GM12878 (cell line): ENCODE measurements around the gene CNN2. TPM values are rescaled to one million over a fixed set of nuclear protein-coding genes. Genes with fewer than 3 reads are reported as not detected.

Source experiments
- ATAC-seq: fragments of 200-7000 bp; cut with Tn5 transposase; 3 replicates; pipeline ENCODE4 v1.9.1; 2020; ENCODE audit warnings: mild to moderate bottlenecking, moderate library complexity
- BruUV-seq: library from RNA; stranded (reverse); fragments of 400-500 nt; replicated peaks from 2 replicates; lab custom pipeline; 2021; lab: Mats Ljungman, UMichigan
- CTCF ChIA-PET: fragments of 300-600 bp; sonication (Branson Sonifier 250); formaldehyde crosslinking; extraction: SDS; loops from one replicate; lab custom pipeline; 2021; ENCODE audit warnings: inconsistent platforms; lab: Yijun Ruan, JAX
- POLR2A ChIA-PET: fragments of 350-600 bp; formaldehyde crosslinking; extraction: SDS; loops from one replicate; lab custom pipeline; 2021; ENCODE audit warnings: inconsistent platforms; lab: Charles Lee
- RAD21 ChIA-PET: fragments of 300-600 bp; sonication (Branson Sonifier 250); formaldehyde crosslinking; loops from one replicate; lab custom pipeline; 2023; ENCODE audit warnings: antibody characterized with exemption; ENCODE audit not compliant: unreplicated experiment; lab: Charles Lee
- SMC1A ChIA-PET: fragments of 300-600 bp; sonication (Branson Sonifier 250); formaldehyde crosslinking; loops from one replicate; lab custom pipeline; 2023; ENCODE audit not compliant: unreplicated experiment, uncharacterized antibody; lab: Charles Lee
- DNase-seq: peaks from one replicate; pipeline ENCODE4 v3.0.0-alpha.2; 2011; ENCODE audit warnings: low read depth, low spot score
- FAIRE-seq: peaks from 3 replicates; lab custom pipeline; 2011; peaks lifted over from hg19 to GRCh38; lab: Jason Lieb, UNC
- H2AFZ ChIP-seq: 2 replicates; pipeline ENCODE4 v1.6.0; 2011; ENCODE audit warnings: low read depth, low read length, control low read depth; ENCODE audit not compliant: control insufficient read depth
- H3K27ac ChIP-seq: 2 replicates; pipeline ENCODE4 v1.5.1; 2011; ENCODE audit warnings: control low read depth; ENCODE audit not compliant: control insufficient read depth, insufficient read depth
- H3K27me3 ChIP-seq, 2 experiments: replicated peaks in 1 of 2; 2 replicates each; pipeline versions ENCODE4 v1.6.0 to v1.6.1; 2011; ENCODE audit warnings: low read length in 1 of 2; ENCODE audit not compliant: control insufficient read depth in 2 of 2, insufficient read depth in 2 of 2
- H3K36me3 ChIP-seq, 2 experiments: 2 replicates each; pipeline ENCODE4 v1.5.1; 2011; ENCODE audit warnings: low read length in 1 of 2; ENCODE audit not compliant: control insufficient read depth in 2 of 2, insufficient read depth in 2 of 2
- H3K4me1 ChIP-seq: 2 replicates; pipeline ENCODE4 v1.6.1; 2011; ENCODE audit warnings: mild to moderate bottlenecking, low read length, moderate library complexity, mixed read lengths; ENCODE audit not compliant: control insufficient read depth, insufficient read depth
- H3K4me2 ChIP-seq: 2 replicates; pipeline ENCODE4 v1.6.0; 2011; ENCODE audit warnings: control low read depth; ENCODE audit not compliant: control insufficient read depth, insufficient read depth
- H3K4me3 ChIP-seq: fragments of 200-600 bp; sonication (generic); 2 replicates; pipeline ENCODE4 v1.5.1; 2016
- H3K79me2 ChIP-seq: 2 replicates; pipeline ENCODE4 v1.6.0; 2011; ENCODE audit warnings: low read length; ENCODE audit not compliant: control insufficient read depth, insufficient read depth
- H3K9ac ChIP-seq: 2 replicates; pipeline ENCODE4 v1.8.0; 2011; ENCODE audit warnings: low read length, control low read depth, mixed read lengths; ENCODE audit not compliant: control insufficient read depth, insufficient read depth
- H3K9me3 ChIP-seq: replicated peaks from 3 replicates; pipeline ENCODE4 v1.5.1; 2011; ENCODE audit warnings: mild to moderate bottlenecking, low read length; ENCODE audit not compliant: control insufficient read depth, insufficient read depth
- H4K20me1 ChIP-seq: 2 replicates; pipeline ENCODE4 v1.6.0; 2011; ENCODE audit not compliant: control insufficient read depth, insufficient read depth
- BCL3 ChIP-seq: IDR thresholded peaks from 2 replicates; pipeline ENCODE4 v1.6.1; 2011; ENCODE audit warnings: borderline replicate concordance, low read depth, mild to moderate bottlenecking, moderate library complexity, low read length; ENCODE audit not compliant: insufficient read depth, poor library complexity, severe bottlenecking
- ELK1 ChIP-seq: IDR thresholded peaks from 2 replicates; pipeline ENCODE4 v1.6.1; 2012; ENCODE audit warnings: low read depth, low read length, improper control_type of control experiment
- HDAC6 ChIP-seq: fragments of 200-600 bp; sonication (generic); IDR thresholded peaks from one replicate; pipeline ENCODE4 v1.8.0; 2017; ENCODE audit warnings: antibody characterized with exemption; ENCODE audit not compliant: unreplicated experiment
- HDGF ChIP-seq: fragments of 450-650 bp; IDR thresholded peaks from 2 replicates; pipeline ENCODE4 v1.6.1; 2016; ENCODE audit warnings: antibody characterized with exemption
- PBX3 ChIP-seq: IDR thresholded peaks from 2 replicates; pipeline ENCODE4 v1.6.1; 2011; ENCODE audit warnings: mild to moderate bottlenecking, low read depth, low read length, moderate library complexity; ENCODE audit not compliant: insufficient replicate concordance
- REST ChIP-seq: IDR thresholded peaks from 2 replicates; pipeline ENCODE4 v1.6.1; 2012; ENCODE audit warnings: mild to moderate bottlenecking, low read depth, low read length
- RFX5 ChIP-seq: IDR thresholded peaks from 2 replicates; pipeline ENCODE4 v1.6.1; 2011; ENCODE audit warnings: low read depth, low read length, improper control_type of control experiment
- SMC3 ChIP-seq: IDR thresholded peaks from 2 replicates; pipeline ENCODE4 v1.6.1; 2011; ENCODE audit warnings: low read length, improper control_type of control experiment, borderline replicate concordance
- ZNF207 ChIP-seq: fragments of 450-650 bp; IDR thresholded peaks from 2 replicates; pipeline ENCODE4 v1.6.1; 2014; ENCODE audit warnings: antibody characterized with exemption, mild to moderate bottlenecking, borderline replicate concordance
- ZNF592 ChIP-seq: fragments of 450-650 bp; IDR thresholded peaks from 2 replicates; pipeline ENCODE4 v1.6.1; 2017; ENCODE audit warnings: mild to moderate bottlenecking, moderate library complexity
- ZZZ3 ChIP-seq: IDR thresholded peaks from 2 replicates; pipeline ENCODE4 v1.6.1; 2011; ENCODE audit warnings: low read depth; ENCODE audit not compliant: control insufficient read depth, insufficient read length
- WGBS: methylation state at CpG from one replicate; pipeline ENCODE4 v1.1.6; 2016; ENCODE audit warnings: low lambda C conversion rate; ENCODE audit not compliant: insufficient replicate concordance, insufficient coverage; ENCODE audit errors: missing lambda C conversion rate; 5-methylcytosine and 5-hydroxymethylcytosine counted together
- in situ Hi-C: fragments of 300-500 bp; cut with MboI; formaldehyde crosslinking; loops from 9 replicates; pipeline ENCODE4 v1.14.3; 2018; ENCODE audit warnings: mixed read lengths
- intact Hi-C: fragments of 100-400 bp; cut with micrococcal nuclease; formaldehyde crosslinking; loops from one replicate; pipeline ENCODE4 v1.14.2; 2022; ENCODE audit not compliant: unreplicated experiment
- polyA plus RNA-seq, 11 experiments: library from polyadenylated mRNA; depleted of rRNA in 4 of 11; unstranded in 6 of 11; stranded (reverse) in 5 of 11; fragments of >200 nt; fragmentation: Nextera tagmentation in 4 of 11; fragmentation: Illumina TruSeq in 1 of 11; extraction: Ambion mirVana in 4 of 11; extraction: Trizol in 1 of 11; gene quantifications; 1 replicate in 1 of 11; 2 replicates in 10 of 11; pipeline versions ENCODE4 v1.2.1 to v1.2.3, GENCODE V29; 2011 to 2016; ENCODE audit warnings: inconsistent platforms in 2 of 11, missing spikeins in 2 of 11, low read depth in 1 of 11
- total RNA-seq, 4 experiments: library from RNA; depleted of rRNA in 3 of 4; stranded (reverse); fragments of >200 nt in 3 of 4; fragmentation: Illumina TruSeq in 1 of 4; extraction: Trizol in 1 of 4; gene quantifications; 2 replicates each; pipeline versions ENCODE4 v1.2.1 to v1.2.3, GENCODE V29; 2013 to 2021

The CNN2 gene
- total and polyA plus RNA-seq, 10 of the 15 experiments (the other 5 are each of a cell fraction or from before 2014, with no cell fraction given), result 34.7 to 311 (median 172) TPM

- FAIRE-seq (no peak), DNase-seq (no peak), ATAC-seq (no peak; the same call in 2 of the 3 replicates)
- H3K9ac ChIP-seq, result no peak overlapping the region
- SMC1A ChIA-PET, result no interaction called here
- H3K4me1 ChIP-seq, result no peaks in the 10 kb centered on the region
- peaks cover 0 to under 1% of the 10 kb centered on the region in 2 experiments; a peak in 2 of 4 replicates for H3K36me3 ChIP-seq
- RAD21 ChIA-PET, result no interaction called here
- no peak overlapping the region for H2AFZ ChIP-seq
- BruUV-seq, result no TSS peak
- no peaks in the 10 kb centered on the region for H3K27me3 ChIP-seq
- H3K79me2 ChIP-seq, result no peaks in the 10 kb centered on the region
- H3K4me2 ChIP-seq, result no peak overlapping the region
- CTCF ChIA-PET, result no interaction called here
- H3K9me3 ChIP-seq, result no peaks in the 10 kb centered on the region
- no peak overlapping the region for H3K4me3 ChIP-seq
- no peaks in the 10 kb centered on the region for H4K20me1 ChIP-seq
- intact Hi-C loops, result no loop called here
- H3K27ac ChIP-seq, result no peak overlapping the region
- WGBS, result 48% methylated on average over 2 of the region's 5 CpGs
- in situ Hi-C loops, result no loop called here
- POLR2A ChIA-PET, result no interaction called here
- no peak for TF ChIP-seq ZNF592
- no peak for TF ChIP-seq ZZZ3
- TF ChIP-seq ELK1, result no peak
- TF ChIP-seq REST, result no peak
- TF ChIP-seq PBX3, result no peak
- no peak for TF ChIP-seq SMC3
- TF ChIP-seq HDAC6, result no peak
- no peak for TF ChIP-seq HDGF
- TF ChIP-seq BCL3, result no peak
- no peak for TF ChIP-seq ZNF207
- TF ChIP-seq RFX5, result no peak
Measured at GRCh38 chr19:1052349-1052975, 26.1 kb downstream of the CNN2 start.
